Subcutaneous adipose tissue (tissue), 4 donors: ENCODE measurements around the gene TOR1AIP2. TPM values are rescaled to one million over a fixed set of nuclear protein-coding genes. Genes with fewer than 3 reads are reported as not detected.

ENCODE experiments used
- total RNA-seq, 4 donors: library from RNA; depleted of rRNA; stranded (reverse); fragments of >200 nt; gene quantifications; one replicate each; pipeline ENCODE4 v1.1.0, GENCODE V29; 2016
- TF ChIP-seq, protein P1 (sequence below): fragments of 450-650 bp; IDR thresholded peaks from one replicate; pipeline ENCODE4 v1.5.1; 2016; ENCODE audit warnings: low read depth, mild to moderate bottlenecking, control low read depth, antibody characterized with exemption, moderate library complexity

TOR1AIP2 gene
- total RNA-seq, 4 donors from 2014 or later, result 57.7 to 80.9 (median 63.4) TPM

DNA sequence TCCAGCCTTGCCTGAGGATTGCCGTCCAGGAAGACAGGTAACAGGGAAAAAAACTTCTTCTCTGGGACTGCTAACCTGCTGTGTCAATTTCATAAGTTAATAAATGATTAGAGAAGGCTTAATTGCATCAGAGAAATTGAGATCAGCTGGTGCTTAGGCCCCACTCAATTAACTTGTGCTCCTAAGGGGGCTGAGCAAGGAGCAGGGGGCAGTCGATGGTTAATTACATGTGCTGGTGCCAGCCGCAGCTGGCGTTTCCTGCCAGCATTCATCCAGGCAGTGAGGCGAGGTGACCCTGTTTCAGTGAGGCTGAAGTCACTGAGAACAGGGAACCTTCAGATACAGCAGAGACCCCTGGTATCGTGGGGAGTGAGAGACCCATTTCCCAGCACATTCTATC is 74.5 kb downstream of the TOR1AIP2 start:
- TF ChIP-seq, protein P1, sequence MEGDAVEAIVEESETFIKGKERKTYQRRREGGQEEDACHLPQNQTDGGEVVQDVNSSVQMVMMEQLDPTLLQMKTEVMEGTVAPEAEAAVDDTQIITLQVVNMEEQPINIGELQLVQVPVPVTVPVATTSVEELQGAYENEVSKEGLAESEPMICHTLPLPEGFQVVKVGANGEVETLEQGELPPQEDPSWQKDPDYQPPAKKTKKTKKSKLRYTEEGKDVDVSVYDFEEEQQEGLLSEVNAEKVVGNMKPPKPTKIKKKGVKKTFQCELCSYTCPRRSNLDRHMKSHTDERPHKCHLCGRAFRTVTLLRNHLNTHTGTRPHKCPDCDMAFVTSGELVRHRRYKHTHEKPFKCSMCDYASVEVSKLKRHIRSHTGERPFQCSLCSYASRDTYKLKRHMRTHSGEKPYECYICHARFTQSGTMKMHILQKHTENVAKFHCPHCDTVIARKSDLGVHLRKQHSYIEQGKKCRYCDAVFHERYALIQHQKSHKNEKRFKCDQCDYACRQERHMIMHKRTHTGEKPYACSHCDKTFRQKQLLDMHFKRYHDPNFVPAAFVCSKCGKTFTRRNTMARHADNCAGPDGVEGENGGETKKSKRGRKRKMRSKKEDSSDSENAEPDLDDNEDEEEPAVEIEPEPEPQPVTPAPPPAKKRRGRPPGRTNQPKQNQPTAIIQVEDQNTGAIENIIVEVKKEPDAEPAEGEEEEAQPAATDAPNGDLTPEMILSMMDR, result no peak

DNA sequence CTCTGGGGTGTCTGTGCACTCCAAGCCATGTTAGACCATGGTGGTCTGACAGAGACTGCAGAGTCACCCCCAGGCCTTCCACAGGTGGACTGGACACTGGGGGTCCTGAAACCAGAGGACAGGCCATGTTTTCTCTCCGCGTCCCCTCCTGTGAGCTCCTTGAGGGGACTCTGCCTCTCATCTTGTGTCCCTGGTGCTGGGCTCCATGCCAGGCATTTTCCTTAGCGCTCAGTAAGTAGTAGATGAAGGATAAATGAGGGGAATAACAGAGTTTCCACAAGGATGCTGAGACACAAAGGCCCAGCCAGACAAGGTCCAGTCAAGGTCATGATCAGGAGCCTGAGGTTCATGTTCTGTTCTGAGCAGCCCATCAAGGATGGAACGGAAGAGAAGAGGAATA is 77.1 kb downstream of the TOR1AIP2 start:
- TF ChIP-seq, protein P1, result no peak

DNA sequence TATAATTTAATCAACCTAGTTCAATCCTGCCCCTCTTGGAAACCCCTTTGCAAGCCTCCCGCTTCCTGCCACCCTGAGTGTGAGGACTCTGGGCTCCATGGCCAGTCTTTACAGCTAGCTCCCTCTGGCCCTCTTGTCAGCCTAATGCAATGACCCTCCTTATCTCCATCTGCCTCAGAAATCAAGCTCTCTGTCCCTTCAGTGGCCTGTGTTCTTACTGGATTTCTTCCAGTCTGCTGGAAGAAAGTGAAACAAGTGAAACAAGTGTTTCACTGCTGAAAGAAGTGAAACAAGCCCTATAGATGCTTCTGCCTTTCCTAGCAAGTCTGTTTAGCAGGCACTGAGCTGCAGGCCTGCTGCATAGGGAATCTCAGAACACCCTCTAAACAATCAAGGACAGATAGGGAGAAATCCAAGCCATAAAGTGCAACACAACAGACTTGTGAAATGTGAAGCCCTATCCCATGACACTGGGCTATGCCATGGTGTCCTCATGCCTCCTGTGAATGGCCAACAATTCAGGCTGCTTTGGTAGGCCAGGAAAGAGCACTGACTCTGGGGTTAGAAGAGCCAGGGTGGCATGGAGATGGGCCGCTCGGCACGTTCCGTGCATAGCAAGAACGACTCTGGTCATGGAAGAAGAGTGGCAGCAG is 78.6 kb downstream of the TOR1AIP2 start:
- TF ChIP-seq, protein P1, result no peak

DNA sequence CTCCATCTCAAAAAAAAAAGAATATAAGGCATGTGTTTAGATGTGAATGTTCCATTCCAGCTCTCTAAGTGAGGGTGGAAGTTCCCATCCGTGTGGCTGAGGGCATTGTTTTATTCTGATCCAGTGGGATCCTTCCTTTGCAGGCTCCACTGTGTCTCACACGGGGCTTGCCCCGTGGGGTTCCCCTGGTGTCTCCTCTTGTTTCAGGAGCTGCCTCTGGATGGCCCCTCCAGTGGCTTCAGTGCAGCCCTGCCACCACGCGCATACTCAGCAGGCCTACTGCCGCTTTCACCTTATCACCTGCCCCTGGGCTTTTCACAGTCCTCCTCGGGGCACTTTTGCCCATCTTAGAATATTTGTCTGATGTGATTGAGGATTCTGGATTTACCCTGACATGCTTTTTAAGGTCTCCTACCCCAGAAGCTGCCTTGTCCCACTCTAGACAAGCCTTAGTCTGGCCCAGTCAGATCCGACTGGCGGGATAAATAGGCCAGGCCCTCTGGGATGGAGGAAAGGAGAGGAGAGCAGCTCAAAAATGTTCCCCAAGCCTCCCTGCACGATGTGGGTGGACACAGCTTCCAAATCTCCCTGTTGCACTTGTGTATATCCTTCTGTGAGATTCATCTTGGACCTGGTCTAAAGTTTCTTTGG is 79.3 kb downstream of the TOR1AIP2 start:
- TF ChIP-seq, protein P1, result no peak

DNA sequence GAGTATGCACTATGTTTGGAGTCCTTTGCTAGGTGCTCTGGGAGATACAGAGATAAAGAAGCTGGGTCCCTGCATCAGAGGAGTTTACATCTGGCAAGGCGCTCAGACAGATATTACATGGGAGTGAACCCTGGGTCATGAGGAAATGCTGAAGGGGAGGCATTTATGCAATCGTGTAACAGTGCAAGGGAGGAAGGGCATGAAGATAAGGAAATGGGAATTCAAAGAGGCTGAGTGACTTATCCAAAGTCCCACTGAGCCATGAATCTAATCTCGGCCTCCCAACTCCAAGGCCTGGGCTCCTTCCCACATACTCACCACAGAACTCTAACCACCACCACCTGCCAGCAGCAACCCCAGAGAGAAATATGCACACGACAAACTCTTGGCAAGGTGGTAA is 82.9 kb downstream of the TOR1AIP2 start:
- TF ChIP-seq, protein P1, result no peak

DNA sequence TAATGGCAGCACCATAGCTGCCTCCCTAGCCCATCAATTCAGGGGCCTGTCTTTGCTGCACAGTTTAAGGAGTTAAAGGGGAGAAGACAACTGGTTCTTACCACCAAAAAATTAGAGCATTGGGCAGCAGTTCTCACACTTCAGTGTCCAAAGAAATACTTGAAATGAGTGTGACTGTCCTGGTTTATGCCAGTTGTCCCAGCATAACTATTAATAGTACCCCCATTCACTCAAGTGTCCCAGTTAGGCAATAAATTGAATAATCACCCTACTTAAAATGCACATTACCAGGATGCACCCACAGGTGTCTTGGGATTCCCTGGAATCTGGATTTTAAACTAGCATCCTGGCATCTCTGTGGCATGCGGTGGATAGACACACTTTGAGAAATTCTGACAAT is 83.5 kb downstream of the TOR1AIP2 start:
- TF ChIP-seq, protein P1, result no peak

DNA sequence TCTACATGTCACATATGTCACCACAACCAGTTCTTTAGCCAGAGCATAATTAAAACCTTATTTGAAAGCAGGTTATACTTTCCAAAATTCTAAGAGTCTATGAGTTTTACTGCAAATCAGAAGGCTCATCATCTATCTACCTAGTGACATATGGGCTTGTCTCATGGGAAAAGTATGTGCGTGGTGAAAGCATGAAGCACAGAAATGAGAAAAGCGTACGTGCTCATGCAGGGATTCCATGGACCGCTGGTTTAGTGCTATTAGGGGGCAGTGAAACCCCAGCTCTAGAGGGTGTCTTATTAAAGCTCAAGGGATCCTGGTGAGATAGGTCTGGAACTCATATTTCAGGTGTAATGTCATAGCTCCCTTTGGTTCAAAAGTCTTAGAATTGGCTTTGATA is 84.3 kb downstream of the TOR1AIP2 start:
- TF ChIP-seq, protein P1, result no peak

Other genes starting within 250 kb of the TOR1AIP2 start
- not detected for gene FAM163A, start 134.5 kb downstream of the TOR1AIP2 start, total RNA-seq
- 10 to 100 TPM; 68.5 to 97.1 (median 77.9) TPM for gene TOR1AIP1, start 4.5 kb upstream of the TOR1AIP2 start, total RNA-seq
- gene CEP350, start 77.0 kb upstream of the TOR1AIP2 start, total RNA-seq, result 100 to 1,000 TPM in 2 of 4 donors, 10 to 100 TPM in 2; 77.2 to 136 (median 103) TPM